Erythroblast (primary cell): ENCODE data around the gene GOLGA5.

ENCODE experiments used
- GATA1 ChIP-seq: IDR thresholded peaks from 2 replicates; pipeline ENCODE4 v1.6.1; 2011; ENCODE audit warnings: low read depth, mild to moderate bottlenecking, control low read depth, low read length, moderate library complexity
- POLR2A ChIP-seq: IDR thresholded peaks from 2 replicates; pipeline ENCODE4 v1.6.1; 2011; ENCODE audit warnings: mild to moderate bottlenecking, low read length

DNA sequence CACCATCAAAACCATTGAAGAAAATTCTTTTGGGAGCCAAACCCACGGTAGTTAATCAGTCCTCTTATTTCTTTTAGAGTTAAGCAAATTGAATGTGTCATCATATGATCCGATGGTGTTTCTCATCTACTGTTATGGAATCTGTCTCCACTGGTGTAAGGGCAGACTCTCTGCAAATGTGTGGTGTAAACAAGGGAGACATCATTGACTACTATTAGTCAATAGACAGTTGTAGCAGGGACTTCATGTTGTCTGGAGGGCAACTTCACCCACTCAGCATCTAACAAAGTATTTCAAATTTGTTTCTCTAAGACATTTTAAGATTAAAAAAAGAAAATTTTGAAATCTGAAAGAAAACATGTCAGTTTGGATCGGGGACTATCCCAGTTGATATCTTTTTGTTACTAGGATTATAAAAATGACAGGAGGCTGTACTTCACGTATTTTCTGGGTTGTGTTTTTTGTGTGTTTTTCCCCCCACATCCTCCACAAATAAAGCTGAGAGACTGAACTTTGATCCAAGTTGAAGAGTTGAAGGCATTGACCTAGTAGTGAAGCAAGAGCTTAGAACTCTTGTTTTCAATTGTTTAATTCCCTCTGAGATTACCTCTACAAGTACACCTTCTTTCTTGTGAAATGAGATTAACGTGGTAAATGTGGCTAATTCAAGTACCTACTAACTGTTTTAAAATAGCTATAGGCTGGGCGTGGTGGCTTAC lies 4.0 kb downstream of the GOLGA5 start:
- TF ChIP-seq POLR2A (no peak), GATA1 (no peak)
